Thyroid gland (tissue), 4 donors: Measurements from ENCODE around the gene AP4B1.

Experiments
- CTCF ChIP-seq, 6 experiments: fragments of 200-600 bp in 3 of 6; fragments of 450-650 bp in 3 of 6; sonication (generic) in 3 of 6; IDR thresholded peaks; one replicate each; pipeline ENCODE4 v1.5.1; 2016 to 2019; ENCODE audit warnings: antibody characterized with exemption in 6 of 6, mild to moderate bottlenecking in 2 of 6, inconsistent platforms in 1 of 6, moderate library complexity in 1 of 6
- POLR2A ChIP-seq, 2 donors: fragments of 450-650 bp; IDR thresholded peaks; one replicate each; pipeline ENCODE4 v1.6.1; 2017; ENCODE audit warnings: antibody characterized with exemption in 2 of 2, mild to moderate bottlenecking in 2 of 2, moderate library complexity in 1 of 2

- TF ChIP-seq CTCF (IDR thresholded peaks at IDR 0.05) (no peak), POLR2A (IDR thresholded peaks at IDR 0.05) (no peak)
These were observed 18.4 kb upstream of the AP4B1 start for GRCh38 chr1:113922957-113923356.
